Stimulated activated CD8-positive, alpha-beta memory T cell treated with anti-CD3 and anti-CD28 coated beads, Interleukin-4, amount 100 ng/mL, for 24 hours (primary cell): Measurements from ENCODE around the gene KIF5C.

Experiments
- DNase-seq: peaks from one replicate; pipeline ENCODE4 v3.0.0-alpha.2; 2020; ENCODE audit warnings: low read depth

KIF5C gene

GRCh38 chr2:148888003-148888501 lies 13.0 kb downstream of the KIF5C start:
- DNase-seq, result no peak

GRCh38 chr2:148888986-148889385 lies 14.0 kb downstream of the KIF5C start:
- DNase-seq, result no peak

- DNase-seq, result no peak
Observed at GRCh38 chr2:148893906-148894305, 18.9 kb downstream of the KIF5C start.

DNA sequence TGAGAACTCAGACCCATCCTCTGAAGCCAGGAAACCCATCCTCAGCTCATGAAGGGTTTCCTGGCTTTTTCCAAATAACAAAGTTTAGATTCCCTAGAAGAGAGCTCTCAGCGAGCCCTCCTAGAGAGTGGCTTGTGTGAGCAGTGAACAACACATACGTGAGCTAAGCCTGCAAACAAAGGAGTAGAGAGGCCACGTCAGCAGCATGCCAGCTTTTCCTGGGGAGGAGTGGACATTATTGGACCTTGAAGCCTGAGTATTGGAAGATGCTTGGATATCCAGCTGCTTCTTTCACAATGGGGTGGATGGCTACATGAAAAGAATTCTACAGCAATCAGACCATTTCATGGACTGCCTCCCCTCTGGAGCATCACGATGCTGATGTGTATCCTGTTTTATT lies 21.1 kb downstream of the KIF5C start:
- no peak for DNase-seq

DNA sequence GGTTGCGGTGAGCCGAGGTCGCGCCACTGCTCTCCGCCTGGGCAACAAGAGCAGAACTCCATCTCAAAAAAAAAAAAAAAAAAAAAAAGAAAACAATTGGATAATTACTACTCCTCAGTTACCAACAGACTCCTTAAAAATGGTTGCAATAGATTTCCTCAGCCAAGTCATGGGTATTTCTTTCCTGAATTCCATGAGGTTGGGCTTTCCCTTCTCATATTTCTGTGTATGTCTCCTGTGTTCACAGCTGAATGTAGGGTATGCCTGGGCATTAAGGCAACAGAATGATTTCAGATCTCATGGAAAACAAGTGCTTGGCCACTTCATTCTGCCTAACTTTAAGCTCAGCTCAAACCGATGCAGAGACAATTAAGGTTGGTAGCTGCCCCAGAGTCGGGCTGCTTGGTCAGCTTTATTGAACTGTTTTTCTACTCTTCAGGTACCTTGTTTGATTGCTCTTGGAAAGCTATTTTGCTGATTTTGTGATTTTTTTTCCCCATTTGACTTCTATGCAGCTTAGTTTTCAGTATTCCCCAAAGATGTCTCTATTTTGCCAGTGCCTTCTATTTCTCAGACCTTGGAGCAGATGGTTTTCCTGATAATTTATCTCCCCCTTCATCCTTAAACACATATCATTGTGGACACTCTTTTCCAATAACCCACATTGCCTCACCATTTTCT lies 24.8 kb downstream of the KIF5C start:
- DNase-seq, result no peak

DNA sequence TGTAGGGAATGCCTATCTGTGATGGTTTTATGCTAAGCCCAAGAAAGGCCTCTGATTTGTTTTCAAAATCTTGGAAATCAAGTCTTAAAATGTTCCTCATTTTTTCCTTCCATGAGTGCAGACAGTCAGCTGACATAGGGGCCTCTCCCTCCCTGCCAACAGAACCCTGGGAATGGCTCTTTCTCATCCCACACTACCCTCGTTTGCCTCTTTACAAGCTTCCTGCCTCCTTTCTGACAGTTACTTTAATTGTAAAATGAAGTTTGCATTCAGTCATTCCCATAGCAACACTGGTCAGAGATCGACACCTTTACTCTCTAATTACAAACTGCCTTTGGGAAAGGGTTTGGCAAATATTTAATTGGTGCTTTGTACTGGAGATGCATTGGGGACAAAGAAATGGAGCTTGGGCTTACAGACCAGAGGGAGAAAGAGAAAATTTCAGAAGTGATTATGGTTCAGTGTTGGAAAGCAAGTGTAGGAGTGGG lies 25.4 kb downstream of the KIF5C start:
- DNase-seq, result no peak

DNA sequence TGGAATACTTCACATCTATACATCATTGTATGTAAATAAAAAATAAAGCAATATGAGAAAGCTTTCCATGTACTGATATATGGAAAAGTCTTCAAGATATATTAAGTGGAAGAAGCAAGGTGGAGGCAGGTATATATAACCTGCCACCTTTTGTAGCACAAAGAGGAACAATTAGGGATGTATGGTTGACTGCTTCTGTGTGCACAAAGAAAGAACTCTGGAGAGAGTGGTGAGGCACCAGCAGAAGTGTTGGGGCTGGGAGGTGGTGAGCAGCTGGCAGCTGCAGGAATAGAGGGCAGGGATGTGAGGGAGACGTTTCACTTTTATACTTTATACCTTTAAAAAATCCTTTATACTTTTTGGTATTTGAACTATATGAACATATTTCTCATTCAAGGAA lies 26.1 kb downstream of the KIF5C start:
- no peak for DNase-seq

- no peak for DNase-seq
Observed at GRCh38 chr2:148902798-148903197, 27.8 kb downstream of the KIF5C start.

GRCh38 chr2:148903294-148903693 lies 28.3 kb downstream of the KIF5C start:
- DNase-seq, result no peak

DNA sequence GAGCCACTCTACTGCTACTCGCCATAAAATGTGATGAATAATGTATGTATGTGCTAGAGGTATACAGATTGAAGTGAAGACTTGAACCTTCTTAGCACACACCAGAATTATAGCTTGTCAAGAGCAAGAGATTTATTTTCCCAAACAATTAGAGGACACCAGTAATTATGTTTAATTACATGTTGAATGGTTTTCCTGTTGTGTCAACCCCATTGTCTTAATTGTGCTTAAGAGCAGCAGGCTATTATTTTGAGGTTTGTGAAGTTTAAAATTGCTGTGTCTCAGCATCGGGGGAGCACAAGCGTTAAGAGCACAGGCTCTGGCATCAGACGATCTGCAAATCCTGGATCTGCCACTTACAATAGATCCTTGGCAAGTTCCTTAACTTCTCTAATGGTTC lies 29.0 kb downstream of the KIF5C start:
- DNase-seq, result no peak

- DNase-seq, result no peak
Observed at GRCh38 chr2:148906124-148906523, 31.1 kb downstream of the KIF5C start.

GRCh38 chr2:148907085-148907785 lies 32.2 kb downstream of the KIF5C start:
- no peak for DNase-seq

GRCh38 chr2:148909114-148909513 lies 34.1 kb downstream of the KIF5C start:
- DNase-seq, result no peak

- DNase-seq, result no peak
Observed at GRCh38 chr2:148913061-148913460, 38.0 kb downstream of the KIF5C start.

DNA sequence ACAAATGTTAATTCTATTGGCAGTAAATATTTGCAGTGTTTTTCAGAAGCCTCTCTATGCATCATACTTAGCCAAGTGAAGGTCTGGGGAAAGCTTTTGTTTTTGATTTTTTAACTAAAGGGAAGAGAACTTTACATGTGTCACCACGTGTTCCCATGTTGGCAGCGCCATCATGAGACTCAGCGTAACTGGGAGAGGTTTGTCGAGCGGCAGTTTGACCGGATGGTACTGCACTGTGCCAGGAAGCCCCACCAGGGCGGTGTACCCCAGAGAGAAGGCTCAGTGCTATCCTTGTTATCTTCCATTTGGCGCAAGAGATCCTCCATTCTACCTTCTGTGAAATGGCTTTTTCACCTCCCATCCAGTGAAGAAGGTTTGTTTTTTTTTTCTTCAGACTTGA lies 38.5 kb downstream of the KIF5C start:
- DNase-seq, result no peak

GRCh38 chr2:148914463-148914862 lies 39.4 kb downstream of the KIF5C start:
- DNase-seq, result no peak

- no peak for DNase-seq
Observed at GRCh38 chr2:148917431-148917830, 42.4 kb downstream of the KIF5C start.

GRCh38 chr2:148918554-148918953 lies 43.5 kb downstream of the KIF5C start:
- no peak for DNase-seq

DNA sequence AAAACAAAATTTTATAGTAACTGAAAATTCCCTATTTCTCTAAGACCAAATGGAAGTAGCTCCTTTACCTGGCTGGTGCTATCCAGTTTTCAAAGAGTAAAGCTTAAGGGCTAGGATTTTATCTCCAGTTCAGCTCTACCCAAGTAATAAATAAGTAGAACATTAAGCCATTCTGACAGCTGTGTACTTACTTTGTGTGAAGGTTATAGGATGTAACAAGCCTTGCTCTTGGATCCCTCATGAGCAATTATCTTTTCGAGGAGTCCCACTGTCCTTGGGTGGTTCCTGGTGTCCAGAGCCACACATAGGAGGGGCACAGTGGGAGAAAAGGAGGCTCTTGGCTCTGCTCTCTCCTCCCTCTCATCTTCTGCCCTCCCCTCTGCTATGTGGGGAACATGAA lies 45.5 kb downstream of the KIF5C start:
- no peak for DNase-seq

GRCh38 chr2:148922062-148922461 lies 47.0 kb downstream of the KIF5C start:
- no peak for DNase-seq

DNA sequence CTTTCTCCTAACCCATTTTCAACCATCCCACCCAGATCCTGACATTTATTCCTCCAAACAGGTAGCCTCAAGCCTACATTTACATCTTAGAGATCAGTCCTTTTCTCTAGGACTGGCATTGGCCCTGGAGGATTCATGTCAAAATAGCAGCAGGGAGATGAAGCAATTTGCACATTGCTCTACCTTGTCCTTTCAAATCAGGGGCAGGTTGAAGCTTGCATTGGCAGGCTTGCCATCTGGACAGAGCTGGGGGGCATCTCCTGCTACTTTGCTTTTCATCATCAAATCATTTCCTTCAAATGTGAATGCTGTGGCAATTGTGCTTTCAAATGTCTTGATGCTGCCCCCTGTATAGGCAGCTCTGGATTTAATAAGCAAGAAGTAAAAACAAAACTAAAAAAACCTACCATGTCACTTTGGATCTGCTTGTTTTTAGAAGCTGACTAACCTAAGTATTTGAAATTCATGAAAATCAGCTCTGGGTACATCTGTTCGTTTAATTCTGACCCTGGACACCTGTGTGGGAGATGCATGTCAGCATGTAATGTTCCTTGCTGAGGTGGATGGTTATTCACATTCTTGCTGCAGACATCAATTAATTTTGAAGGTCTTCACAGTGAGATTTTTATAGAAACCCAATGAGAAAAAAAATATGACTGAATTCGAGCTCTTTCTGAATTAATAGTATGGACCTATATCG lies 47.9 kb downstream of the KIF5C start:
- no peak for DNase-seq

DNA sequence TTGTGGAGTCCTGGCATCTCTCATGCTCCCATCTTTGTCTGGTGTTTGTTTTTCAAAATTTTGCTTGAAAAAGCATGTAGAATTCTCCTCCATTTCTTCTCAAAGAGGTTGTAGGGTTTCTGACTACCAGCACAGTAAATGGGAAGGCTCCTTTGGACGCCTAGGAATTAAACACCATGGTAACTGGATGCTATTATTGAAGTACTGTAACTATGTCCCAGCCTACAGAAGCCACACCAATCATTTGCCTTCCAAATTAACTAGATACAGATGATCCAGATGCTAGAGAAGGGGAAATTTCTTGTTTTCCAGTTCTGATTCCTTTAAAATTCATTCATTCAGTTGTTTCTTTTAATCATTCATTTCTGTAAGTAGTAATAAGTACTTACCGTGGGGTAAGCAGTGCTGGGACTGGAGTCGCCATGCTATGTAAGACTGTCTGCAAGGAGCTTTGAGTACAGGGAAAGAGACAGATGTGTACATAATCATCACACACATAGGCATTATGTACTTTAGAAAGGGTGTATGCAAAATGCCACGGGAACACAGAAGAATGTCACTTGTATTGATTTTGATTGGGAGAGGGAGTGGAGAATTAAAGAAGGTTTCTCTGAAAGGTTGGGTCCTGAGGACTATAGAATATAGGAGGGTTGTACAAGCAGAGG lies 49.6 kb downstream of the KIF5C start:
- no peak for DNase-seq
